B cell (primary cell): ENCODE measurements around the gene CD19.

Experiments
- CTCF ChIP-seq: fragments of 200-600 bp; IDR thresholded peaks from one replicate; pipeline ENCODE4 v1.8.0; 2022; ENCODE audit warnings: antibody characterized with exemption, mild to moderate bottlenecking
- EZH2 ChIP-seq: IDR thresholded peaks from 2 replicates; pipeline ENCODE4 v1.6.1; 2012; ENCODE audit warnings: borderline replicate concordance, low read depth, mild to moderate bottlenecking, moderate library complexity, low read length; ENCODE audit not compliant: insufficient read depth, poor library complexity, severe bottlenecking

GRCh38 chr16:28898942-28899341, 32.8 kb upstream of the CD19 start:
- TF ChIP-seq CTCF: no peak
- TF ChIP-seq EZH2: no peak
